T-helper 2 cell (primary cell): ENCODE data around the gene ERFL.
A peak's percentile ranks its signal among the peaks of the same experiment; 100 is the strongest.

Experiments used
- DNase-seq, 5 experiments: peaks; one replicate each; pipeline versions ENCODE4 v3.0.0 to v3.0.0-alpha.2; 2012 to 2022

Gene ERFL

GRCh38 chr19:41895745-41896580 is 32.3 kb downstream of the ERFL start:
- no peak for DNase-seq

GRCh38 chr19:41894350-41894749 is 33.9 kb downstream of the ERFL start:
- no peak for DNase-seq

- DNase-seq, result peak in 1 of 5 experiments; percentile 75
Measured at GRCh38 chr19:41893899-41894298, 34.4 kb downstream of the ERFL start.

- DNase-seq, result no peak
Measured at GRCh38 chr19:41892173-41892902, 35.9 kb downstream of the ERFL start.

GRCh38 chr19:41890936-41891335 is 37.3 kb downstream of the ERFL start:
- no peak for DNase-seq

- no peak for DNase-seq
Measured at GRCh38 chr19:41889896-41890295, 38.4 kb downstream of the ERFL start.

- DNase-seq, result peak in 1 of 5 experiments; percentile 57
Measured at GRCh38 chr19:41888926-41889325, 39.3 kb downstream of the ERFL start.

- DNase-seq, result peak; percentile 35 to 88 (median 75)
Measured at GRCh38 chr19:41887711-41888382, 40.4 kb downstream of the ERFL start.

GRCh38 chr19:41886761-41887710 is 41.2 kb downstream of the ERFL start:
- DNase-seq, result peak in 3 of 5 experiments; percentile 55 to 95 (median 90)

- DNase-seq, result peak; percentile 52 to 97 (median 80)
Measured at GRCh38 chr19:41883821-41884733, 44.2 kb downstream of the ERFL start.

- DNase-seq, result no peak
Measured at GRCh38 chr19:41883463-41883820, 44.8 kb downstream of the ERFL start.

GRCh38 chr19:41882568-41883462 is 45.4 kb downstream of the ERFL start, which contains the start of gene ARHGEF1:
Gene ARHGEF1, plus strand, starts transcription at chr19:41883184. Its CDS starts 4,899 bp downstream, at chr19:41888083.
- DNase-seq, result peak; percentile 33 to 77 (median 57)

GRCh38 chr19:41880329-41880708 is 47.9 kb downstream of the ERFL start:
- no peak for DNase-seq

GRCh38 chr19:41879670-41880328 is 48.5 kb downstream of the ERFL start:
- DNase-seq, result no peak

GRCh38 chr19:41879080-41879479 is 49.2 kb downstream of the ERFL start:
- DNase-seq, result no peak

- DNase-seq, result no peak
Measured at GRCh38 chr19:41877916-41878905, 50.0 kb downstream of the ERFL start.

- no peak for DNase-seq
Measured at GRCh38 chr19:41876847-41877832, 51.1 kb downstream of the ERFL start, which contains the start of gene CD79A. Gene CD79A, plus strand, starts transcription at chr19:41877279. Its CDS starts 26 bp downstream, at chr19:41877305.
